ENCODE results near the gene ICAM4.

- TF ChIP-seq POLR2A (IDR thresholded peaks at IDR 0.05) (no peak), CTCF (IDR thresholded peaks at IDR 0.05) (no peak)
Observed at GRCh38 chr19:10255358-10255757, 31.4 kb upstream of the ICAM4 start.

Data from Peyer's patch (tissue), 4 donors.